Measurements from ENCODE around the gene AGPS.

The AGPS gene

DNA sequence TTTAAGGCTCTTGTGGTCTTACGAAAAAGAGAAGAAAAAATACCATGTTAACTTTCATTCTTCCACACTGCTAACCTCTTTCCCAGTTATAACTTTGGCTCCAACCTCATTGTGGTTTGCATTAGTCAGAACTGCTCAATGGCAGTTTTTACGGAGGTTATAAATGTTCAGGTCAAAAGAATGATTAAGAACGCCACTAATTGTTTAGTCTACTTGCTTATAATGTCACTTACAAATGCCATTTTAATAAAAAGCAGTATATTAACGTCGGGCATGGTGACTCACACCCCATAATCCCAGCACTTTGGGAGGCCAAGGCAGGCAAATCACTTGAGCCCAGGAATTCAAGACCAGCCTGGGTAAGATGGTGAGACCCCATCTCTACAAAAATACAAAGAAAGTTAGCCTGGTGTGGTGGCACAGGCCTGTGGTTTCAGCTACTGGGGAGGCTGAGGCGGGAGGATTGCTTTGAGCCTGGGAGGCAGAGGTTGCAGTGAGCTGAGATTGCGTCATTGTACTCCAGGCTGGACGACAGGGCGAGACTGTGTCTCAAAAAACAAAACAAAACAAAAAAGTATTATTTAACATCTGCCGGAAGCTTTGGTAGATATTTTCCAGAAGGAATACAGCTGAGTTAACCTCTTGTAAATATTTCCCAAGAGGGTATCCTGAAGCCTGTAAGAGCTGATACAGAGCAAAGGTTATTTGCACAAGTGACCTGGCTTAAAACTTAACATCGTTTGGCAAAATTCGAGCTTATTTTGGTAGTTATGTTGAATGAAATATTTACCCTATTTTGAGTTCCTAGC, 5.1 kb downstream of the AGPS start:
- no peak for DNase-seq (ENCODE audit: low read depth in 1 of 2, low spot score in 1 of 2)
- Histone ChIP-seq H3K27ac (replicated peaks) (no peak overlapping the region), H3K27me3 (ENCODE audit: insufficient read depth, poor library complexity, severe bottlenecking) (no peaks in the 10 kb centered on the region), H3K4me3 (replicated peaks; ENCODE audit: insufficient read depth, low read length) (no peak overlapping the region)
- TF ChIP-seq, protein P1, sequence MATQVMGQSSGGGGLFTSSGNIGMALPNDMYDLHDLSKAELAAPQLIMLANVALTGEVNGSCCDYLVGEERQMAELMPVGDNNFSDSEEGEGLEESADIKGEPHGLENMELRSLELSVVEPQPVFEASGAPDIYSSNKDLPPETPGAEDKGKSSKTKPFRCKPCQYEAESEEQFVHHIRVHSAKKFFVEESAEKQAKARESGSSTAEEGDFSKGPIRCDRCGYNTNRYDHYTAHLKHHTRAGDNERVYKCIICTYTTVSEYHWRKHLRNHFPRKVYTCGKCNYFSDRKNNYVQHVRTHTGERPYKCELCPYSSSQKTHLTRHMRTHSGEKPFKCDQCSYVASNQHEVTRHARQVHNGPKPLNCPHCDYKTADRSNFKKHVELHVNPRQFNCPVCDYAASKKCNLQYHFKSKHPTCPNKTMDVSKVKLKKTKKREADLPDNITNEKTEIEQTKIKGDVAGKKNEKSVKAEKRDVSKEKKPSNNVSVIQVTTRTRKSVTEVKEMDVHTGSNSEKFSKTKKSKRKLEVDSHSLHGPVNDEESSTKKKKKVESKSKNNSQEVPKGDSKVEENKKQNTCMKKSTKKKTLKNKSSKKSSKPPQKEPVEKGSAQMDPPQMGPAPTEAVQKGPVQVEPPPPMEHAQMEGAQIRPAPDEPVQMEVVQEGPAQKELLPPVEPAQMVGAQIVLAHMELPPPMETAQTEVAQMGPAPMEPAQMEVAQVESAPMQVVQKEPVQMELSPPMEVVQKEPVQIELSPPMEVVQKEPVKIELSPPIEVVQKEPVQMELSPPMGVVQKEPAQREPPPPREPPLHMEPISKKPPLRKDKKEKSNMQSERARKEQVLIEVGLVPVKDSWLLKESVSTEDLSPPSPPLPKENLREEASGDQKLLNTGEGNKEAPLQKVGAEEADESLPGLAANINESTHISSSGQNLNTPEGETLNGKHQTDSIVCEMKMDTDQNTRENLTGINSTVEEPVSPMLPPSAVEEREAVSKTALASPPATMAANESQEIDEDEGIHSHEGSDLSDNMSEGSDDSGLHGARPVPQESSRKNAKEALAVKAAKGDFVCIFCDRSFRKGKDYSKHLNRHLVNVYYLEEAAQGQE (IDR thresholded peaks at IDR 0.05; ENCODE audit: insufficient replicate concordance, low read depth), result no peak
- TF ChIP-seq POLR2AphosphoS5 (IDR thresholded peaks at IDR 0.05; ENCODE audit: low read depth) (no peak), SPI1 (IDR thresholded peaks at IDR 0.05; ENCODE audit: borderline replicate concordance, low read depth) (no peak), GABPA (IDR thresholded peaks at IDR 0.05; ENCODE audit: low read depth) (no peak)
- TF ChIP-seq, protein P2, sequence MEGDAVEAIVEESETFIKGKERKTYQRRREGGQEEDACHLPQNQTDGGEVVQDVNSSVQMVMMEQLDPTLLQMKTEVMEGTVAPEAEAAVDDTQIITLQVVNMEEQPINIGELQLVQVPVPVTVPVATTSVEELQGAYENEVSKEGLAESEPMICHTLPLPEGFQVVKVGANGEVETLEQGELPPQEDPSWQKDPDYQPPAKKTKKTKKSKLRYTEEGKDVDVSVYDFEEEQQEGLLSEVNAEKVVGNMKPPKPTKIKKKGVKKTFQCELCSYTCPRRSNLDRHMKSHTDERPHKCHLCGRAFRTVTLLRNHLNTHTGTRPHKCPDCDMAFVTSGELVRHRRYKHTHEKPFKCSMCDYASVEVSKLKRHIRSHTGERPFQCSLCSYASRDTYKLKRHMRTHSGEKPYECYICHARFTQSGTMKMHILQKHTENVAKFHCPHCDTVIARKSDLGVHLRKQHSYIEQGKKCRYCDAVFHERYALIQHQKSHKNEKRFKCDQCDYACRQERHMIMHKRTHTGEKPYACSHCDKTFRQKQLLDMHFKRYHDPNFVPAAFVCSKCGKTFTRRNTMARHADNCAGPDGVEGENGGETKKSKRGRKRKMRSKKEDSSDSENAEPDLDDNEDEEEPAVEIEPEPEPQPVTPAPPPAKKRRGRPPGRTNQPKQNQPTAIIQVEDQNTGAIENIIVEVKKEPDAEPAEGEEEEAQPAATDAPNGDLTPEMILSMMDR (IDR thresholded peaks at IDR 0.05; ENCODE audit: insufficient read depth, low read length), result no peak

DNA sequence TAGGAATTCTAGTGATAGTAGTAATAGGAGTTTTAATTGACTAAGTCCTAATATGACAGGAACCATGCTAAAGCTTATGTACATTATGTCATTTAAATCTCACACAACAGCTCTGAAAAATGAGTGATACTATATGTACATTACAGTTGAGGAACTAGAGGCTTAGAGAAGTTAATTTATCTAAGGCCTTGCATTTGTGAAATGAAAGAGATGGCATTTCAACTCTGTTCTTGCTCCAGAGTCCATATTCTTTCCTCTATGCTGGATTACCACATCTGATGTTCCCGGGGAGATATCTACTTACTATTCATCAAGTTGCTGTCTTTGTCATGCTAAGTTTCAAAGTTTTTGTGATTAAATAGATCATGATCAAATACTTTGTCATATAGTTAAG, 5.7 kb downstream of the AGPS start:
- Histone ChIP-seq H3K27me3 (ENCODE audit: insufficient read depth, poor library complexity, severe bottlenecking) (no peaks in the 10 kb centered on the region), H3K27ac (replicated peaks) (no peak overlapping the region), H3K4me3 (replicated peaks; ENCODE audit: insufficient read depth, low read length) (no peak overlapping the region)
- TF ChIP-seq, protein P1 (IDR thresholded peaks at IDR 0.05; ENCODE audit: insufficient replicate concordance, low read depth), result no peak
- no peak for TF ChIP-seq POLR2AphosphoS5 (IDR thresholded peaks at IDR 0.05; ENCODE audit: low read depth)
- TF ChIP-seq, protein P2 (IDR thresholded peaks at IDR 0.05; ENCODE audit: insufficient read depth, low read length), result no peak
- DNase-seq (ENCODE audit: low read depth in 1 of 2, low spot score in 1 of 2), result no peak

DNA sequence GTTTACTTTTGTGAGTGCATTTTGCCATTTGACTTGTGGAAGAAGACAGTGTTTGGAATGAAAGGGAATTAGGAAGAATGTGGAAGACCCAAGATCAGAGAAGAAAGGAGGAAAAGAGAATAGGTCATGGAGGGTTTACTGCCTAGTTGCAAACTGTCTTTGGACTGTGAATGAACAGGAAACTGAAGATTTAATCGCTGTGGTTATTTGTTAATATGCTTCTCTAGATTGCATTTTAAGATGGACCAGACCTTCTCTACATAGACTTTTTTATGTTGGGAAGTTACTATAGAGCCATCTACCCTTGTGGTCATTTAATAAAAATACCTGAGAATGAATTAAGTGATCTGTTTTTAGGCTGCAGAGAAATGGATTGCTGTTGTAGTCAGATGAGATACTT, 6.2 kb downstream of the AGPS start:
- Histone ChIP-seq H3K27me3 (ENCODE audit: insufficient read depth, poor library complexity, severe bottlenecking) (no peaks in the 10 kb centered on the region), H3K4me3 (replicated peaks; ENCODE audit: insufficient read depth, low read length) (no peak overlapping the region), H3K27ac (replicated peaks) (no peak overlapping the region)
- no peak for TF ChIP-seq SPI1 (IDR thresholded peaks at IDR 0.05; ENCODE audit: borderline replicate concordance, low read depth)
- TF ChIP-seq, protein P2 (IDR thresholded peaks at IDR 0.05; ENCODE audit: insufficient read depth, low read length), result no peak
- no peak for TF ChIP-seq POLR2AphosphoS5 (IDR thresholded peaks at IDR 0.05; ENCODE audit: low read depth)
- TF ChIP-seq, protein P1 (IDR thresholded peaks at IDR 0.05; ENCODE audit: insufficient replicate concordance, low read depth), result no peak
- TF ChIP-seq GABPA (IDR thresholded peaks at IDR 0.05; ENCODE audit: low read depth), result no peak
- DNase-seq (ENCODE audit: low read depth in 1 of 2, low spot score in 1 of 2), result no peak
